Ovary (tissue), 9 donors: ENCODE data around the gene AIG1. TPM values are rescaled to one million over a fixed set of nuclear protein-coding genes. Genes with fewer than 3 reads are reported as not detected.

Source experiments
- DNase-seq, 5 donors: peaks; one replicate each; pipeline ENCODE4 v3.0.0-alpha.2; 2019 to 2020
- H3K27ac ChIP-seq, 2 donors: fragments of 200-600 bp; one replicate each; pipeline versions ENCODE4 v1.5.1 to v1.8.0; 2019 to 2022
- H3K27me3 ChIP-seq: fragments of 200-600 bp; one replicate; pipeline ENCODE4 v1.8.0; 2022
- H3K36me3 ChIP-seq: fragments of 200-600 bp; sonication (generic); one replicate; pipeline ENCODE4 v1.5.1; 2019
- H3K4me1 ChIP-seq: one replicate; pipeline ENCODE4 v1.8.1; 2013; ENCODE audit warnings: mild to moderate bottlenecking, moderate library complexity; ENCODE audit not compliant: insufficient read depth
- H3K4me3 ChIP-seq: fragments of 200-600 bp; sonication (generic); one replicate; pipeline ENCODE4 v1.5.1; 2017
- H3K9me3 ChIP-seq, 2 donors: fragments of 200-600 bp in 1 of 2; sonication (generic) in 1 of 2; one replicate each; pipeline versions ENCODE4 v1.5.1 to v1.8.1; 2013 to 2019; ENCODE audit warnings: mild to moderate bottlenecking in 1 of 2, moderate library complexity in 1 of 2
- EP300 ChIP-seq: sonication (generic); formaldehyde crosslinking; IDR thresholded peaks from one replicate; pipeline ENCODE4 v1.6.1; 2017; ENCODE audit warnings: antibody characterized with exemption
- POLR2A ChIP-seq: fragments of 450-650 bp; IDR thresholded peaks from one replicate; pipeline ENCODE4 v1.6.1; 2017; ENCODE audit warnings: antibody characterized with exemption, mild to moderate bottlenecking, moderate library complexity
- WGBS, 3 donors: extraction: QIAGEN DNeasy Blood & Tissue Kit in 1 of 3; methylation state at CpG; one replicate each; pipeline versions ENCODE4 v1.1.5 to v1.1.7; 2013 to 2017; 5-methylcytosine and 5-hydroxymethylcytosine counted together
- intact Hi-C, 4 donors: fragments of 100-400 bp; cut with DNase I; formaldehyde crosslinking; loops; one replicate each; pipeline versions ENCODE4 v1.11.0 to v1.15.1; 2022 to 2023
- polyA plus RNA-seq, 2 donors: library from polyadenylated mRNA; stranded (reverse); fragments of 200-250 nt in 1 of 2; fragments of 350-450 nt in 1 of 2; fragmentation: Illumina TruSeq in 1 of 2; extraction: RNeasy Lipid Tissue Mini Kit (QIAGEN cat#74804) in 1 of 2; gene quantifications; one replicate each; pipeline ENCODE4 v1.2.3, GENCODE V29; 2013 to 2014
- total RNA-seq, 7 donors: library from RNA; depleted of rRNA in 2 of 7; stranded (reverse); fragments of >200 nt in 2 of 7; fragmentation: NEBNext Ultra II Directional in 3 of 7; extraction: Animal tissue kit (Norgen Biotek cat#: 25700) in 3 of 7; gene quantifications; one replicate each; pipeline versions ENCODE4 v1.1.0 to v1.2.4, GENCODE V29; 2016 to 2023
- TF ChIP-seq, protein P1 (sequence below), 3 donors: fragments of 450-650 bp in 2 of 3; fragments of 200-600 bp in 1 of 3; IDR thresholded peaks; one replicate each; pipeline versions ENCODE4 v1.5.1 to v1.8.0; 2016 to 2022; ENCODE audit warnings: antibody characterized with exemption in 3 of 3, mild to moderate bottlenecking in 1 of 3
- donor health status: DM: no; HTN: no; CAD: no; lungs with moderate emphysema.
- donor health status: DM: no; HTN: no; CAD: no.
- donor health status: Bipolar disorder and iron deficiency.
- donor health status: DM: yes; HTN: yes; CAD: no.
- donor health status: DM: no; HTN: no; CAD: no.
- donor health status: DM: yes; HTN: yes; CAD: no.

Gene AIG1
- total and polyA plus RNA-seq, 9 donors: 27.8 to 91.0 (median 37.3) TPM

DNA sequence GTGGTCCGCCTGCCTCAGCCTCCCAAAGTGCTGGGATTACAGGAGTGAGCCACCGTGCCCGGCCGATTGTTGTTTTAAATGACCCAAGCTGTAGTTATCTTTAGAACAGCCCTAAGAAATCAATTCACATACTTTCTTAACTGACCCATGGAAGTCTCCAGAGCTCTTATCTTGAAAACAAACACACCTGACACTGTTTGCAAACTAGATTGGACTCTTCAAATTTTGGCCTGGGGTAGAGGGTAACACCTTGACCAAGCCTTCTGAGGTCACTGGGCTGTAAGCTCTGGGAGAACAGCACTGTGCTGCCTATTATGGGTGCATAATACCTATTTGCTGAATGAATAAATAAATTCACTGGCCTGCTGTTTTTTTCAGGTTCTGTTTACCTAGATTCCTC is 190.6 kb downstream of the AIG1 start:
- no peak for DNase-seq

DNA sequence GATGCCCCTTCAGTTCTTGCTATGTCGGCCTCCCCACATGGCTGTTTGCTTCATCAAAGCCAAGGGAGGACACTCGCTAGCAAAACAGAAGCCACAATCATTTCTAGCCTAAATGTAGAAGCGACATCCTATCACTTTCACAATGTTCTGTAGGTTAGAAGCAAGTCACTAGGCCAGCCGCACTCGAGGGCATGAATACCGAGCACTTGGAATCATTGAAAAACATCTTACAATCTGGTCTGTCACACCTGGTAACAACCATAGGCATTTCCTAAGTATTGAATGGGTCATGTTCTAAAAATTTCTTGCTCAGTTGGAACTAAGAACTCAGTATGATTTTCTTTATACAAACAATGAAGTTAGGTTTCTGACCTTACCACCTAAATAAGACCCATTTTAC is 192.3 kb downstream of the AIG1 start:
- no peaks in the 10 kb centered on the region for H3K36me3 ChIP-seq
- H3K4me1 ChIP-seq: no peaks in the 10 kb centered on the region
- H3K9me3 ChIP-seq: no peaks in the 10 kb centered on the region
- no peak overlapping the region for H3K27ac ChIP-seq
- TF ChIP-seq EP300 (no peak), POLR2A (no peak)
- TF ChIP-seq, protein P1, sequence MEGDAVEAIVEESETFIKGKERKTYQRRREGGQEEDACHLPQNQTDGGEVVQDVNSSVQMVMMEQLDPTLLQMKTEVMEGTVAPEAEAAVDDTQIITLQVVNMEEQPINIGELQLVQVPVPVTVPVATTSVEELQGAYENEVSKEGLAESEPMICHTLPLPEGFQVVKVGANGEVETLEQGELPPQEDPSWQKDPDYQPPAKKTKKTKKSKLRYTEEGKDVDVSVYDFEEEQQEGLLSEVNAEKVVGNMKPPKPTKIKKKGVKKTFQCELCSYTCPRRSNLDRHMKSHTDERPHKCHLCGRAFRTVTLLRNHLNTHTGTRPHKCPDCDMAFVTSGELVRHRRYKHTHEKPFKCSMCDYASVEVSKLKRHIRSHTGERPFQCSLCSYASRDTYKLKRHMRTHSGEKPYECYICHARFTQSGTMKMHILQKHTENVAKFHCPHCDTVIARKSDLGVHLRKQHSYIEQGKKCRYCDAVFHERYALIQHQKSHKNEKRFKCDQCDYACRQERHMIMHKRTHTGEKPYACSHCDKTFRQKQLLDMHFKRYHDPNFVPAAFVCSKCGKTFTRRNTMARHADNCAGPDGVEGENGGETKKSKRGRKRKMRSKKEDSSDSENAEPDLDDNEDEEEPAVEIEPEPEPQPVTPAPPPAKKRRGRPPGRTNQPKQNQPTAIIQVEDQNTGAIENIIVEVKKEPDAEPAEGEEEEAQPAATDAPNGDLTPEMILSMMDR (IDR thresholded peaks at IDR 0.05): no peak
- intact Hi-C loops: no loop called here
- no peaks in the 10 kb centered on the region for H3K27me3 ChIP-seq
- WGBS, 3 donors: 95 to 96% (median 95%) methylated on average over 6 of the region's 6 CpGs
- no peak for DNase-seq
- no peak overlapping the region for H3K4me3 ChIP-seq

More for the DNA sequence above, 190.6 kb downstream of the AIG1 start:
- Histone ChIP-seq H3K27ac (no peak overlapping the region), H3K9me3 (no peaks in the 10 kb centered on the region), H3K27me3 (no peaks in the 10 kb centered on the region), H3K4me1 (no peaks in the 10 kb centered on the region), H3K4me3 (no peak overlapping the region), H3K36me3 (no peaks in the 10 kb centered on the region)
- WGBS, 3 donors: 92 to 95% (median 93%) methylated on average over 4 of the region's 4 CpGs
- no peak for TF ChIP-seq EP300
- intact Hi-C loops: no loop called here

DNA sequence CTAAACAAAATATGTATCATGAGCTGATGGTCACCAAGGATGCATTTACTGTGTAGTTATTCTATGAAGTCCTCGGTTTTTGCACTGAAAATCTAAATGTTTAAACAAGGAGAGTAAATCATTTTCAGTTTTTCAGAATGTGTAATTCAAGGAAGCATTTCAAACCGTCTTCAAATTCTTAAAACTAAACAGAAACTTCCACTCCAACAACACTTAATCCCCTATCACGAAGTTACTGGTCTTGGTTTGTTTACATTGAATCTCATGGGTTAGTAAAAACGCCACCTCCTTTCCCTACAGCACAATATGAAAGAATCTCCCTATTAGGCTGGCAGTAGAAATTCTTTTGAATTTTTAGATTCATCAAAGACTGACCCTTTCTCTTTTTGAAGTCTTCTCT is 192.9 kb downstream of the AIG1 start:
- Histone ChIP-seq H3K27me3 (no peaks in the 10 kb centered on the region), H3K27ac (no peak overlapping the region), H3K4me3 (no peak overlapping the region), H3K9me3 (no peaks in the 10 kb centered on the region), H3K4me1 (no peaks in the 10 kb centered on the region), H3K36me3 (no peaks in the 10 kb centered on the region)
- no peak for DNase-seq
- intact Hi-C loops: no loop called here
- no peak for TF ChIP-seq POLR2A
- TF ChIP-seq EP300: no peak
- TF ChIP-seq, protein P1 (IDR thresholded peaks at IDR 0.05): no peak
- WGBS, 3 donors: 30 to 55% (median 43%) methylated on average over 4 of the region's 4 CpGs

DNA sequence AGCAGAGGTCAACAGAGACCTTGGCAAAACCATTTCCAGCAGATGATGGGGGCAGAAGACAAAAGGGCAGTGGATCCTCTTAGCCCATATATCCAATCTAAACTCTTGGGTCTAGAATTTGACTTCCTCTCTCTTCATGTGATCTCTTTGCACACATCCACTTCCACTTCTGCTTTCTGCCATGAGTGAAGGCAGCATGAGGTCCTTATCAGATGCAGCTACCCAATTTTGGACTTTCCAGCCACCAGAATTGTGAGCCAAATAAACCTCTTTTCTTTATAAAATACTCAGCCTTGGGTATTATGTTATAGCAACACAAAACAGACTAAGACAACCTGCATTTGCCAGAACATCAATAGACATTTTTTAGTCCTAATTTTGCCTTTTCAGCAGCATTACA is 198.3 kb downstream of the AIG1 start:
- H3K27me3 ChIP-seq: no peaks in the 10 kb centered on the region
- no peaks in the 10 kb centered on the region for H3K36me3 ChIP-seq
- no peak for DNase-seq
- TF ChIP-seq, protein P1 (IDR thresholded peaks at IDR 0.05): no peak
- TF ChIP-seq POLR2A (no peak), EP300 (no peak)
- H3K27ac ChIP-seq: no peak overlapping the region
- no peak overlapping the region for H3K4me3 ChIP-seq
- H3K4me1 ChIP-seq: no peaks in the 10 kb centered on the region
- intact Hi-C loops: no loop called here
- no peaks in the 10 kb centered on the region for H3K9me3 ChIP-seq

DNA sequence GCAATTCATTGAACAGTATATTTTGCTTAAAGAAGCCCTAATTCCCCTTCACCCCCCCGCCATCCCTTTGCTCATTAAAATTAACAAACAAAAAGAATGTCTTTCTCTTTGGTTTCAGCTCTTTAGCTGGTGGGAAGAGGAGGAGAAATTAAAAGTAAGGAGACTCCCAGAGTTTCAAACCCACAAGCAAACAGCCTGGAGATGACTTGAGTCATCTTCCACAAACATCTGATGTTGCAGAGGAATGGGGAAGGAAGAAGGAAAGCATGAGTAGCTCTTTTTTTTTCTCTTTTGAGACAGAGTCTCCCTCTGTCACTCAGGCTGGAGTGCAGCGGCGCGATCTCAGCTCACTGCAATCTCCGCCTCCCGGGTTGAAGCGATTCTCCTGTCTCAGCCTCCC is 200.2 kb downstream of the AIG1 start:
- no peaks in the 10 kb centered on the region for H3K9me3 ChIP-seq
- intact Hi-C loops: no loop called here
- 95 to 98% (median 98%) methylated on average over 7 of the region's 7 CpGs for WGBS, 3 donors
- no peak for TF ChIP-seq EP300
- TF ChIP-seq, protein P1 (IDR thresholded peaks at IDR 0.05): no peak
- no peak for TF ChIP-seq POLR2A
- no peaks in the 10 kb centered on the region for H3K27me3 ChIP-seq
- H3K27ac ChIP-seq: no peak overlapping the region
- no peaks in the 10 kb centered on the region for H3K36me3 ChIP-seq
- no peak for DNase-seq
- H3K4me1 ChIP-seq: peaks cover 3% of the 10 kb centered on the region
- H3K4me3 ChIP-seq: no peak overlapping the region
